ENCODE measurements around the gene CBLN1. TPM values are rescaled to one million over a fixed set of nuclear protein-coding genes. Genes with fewer than 3 reads are reported as not detected.

The CBLN1 gene
- total and polyA plus RNA-seq, 9 donors, result 0.23 to 6.7 (median 1.7) TPM; not detected in 2

- Histone ChIP-seq H3K9me3 (no peaks in the 10 kb centered on the region), H3K27me3 (no peaks in the 10 kb centered on the region), H3K4me1 (ENCODE audit: insufficient read depth) (no peaks in the 10 kb centered on the region), H3K27ac (no peak overlapping the region), H3K36me3 (no peaks in the 10 kb centered on the region), H3K4me3 (no peak overlapping the region)
- no peak for TF ChIP-seq POLR2A (IDR thresholded peaks at IDR 0.05)
- TF ChIP-seq, protein P1, sequence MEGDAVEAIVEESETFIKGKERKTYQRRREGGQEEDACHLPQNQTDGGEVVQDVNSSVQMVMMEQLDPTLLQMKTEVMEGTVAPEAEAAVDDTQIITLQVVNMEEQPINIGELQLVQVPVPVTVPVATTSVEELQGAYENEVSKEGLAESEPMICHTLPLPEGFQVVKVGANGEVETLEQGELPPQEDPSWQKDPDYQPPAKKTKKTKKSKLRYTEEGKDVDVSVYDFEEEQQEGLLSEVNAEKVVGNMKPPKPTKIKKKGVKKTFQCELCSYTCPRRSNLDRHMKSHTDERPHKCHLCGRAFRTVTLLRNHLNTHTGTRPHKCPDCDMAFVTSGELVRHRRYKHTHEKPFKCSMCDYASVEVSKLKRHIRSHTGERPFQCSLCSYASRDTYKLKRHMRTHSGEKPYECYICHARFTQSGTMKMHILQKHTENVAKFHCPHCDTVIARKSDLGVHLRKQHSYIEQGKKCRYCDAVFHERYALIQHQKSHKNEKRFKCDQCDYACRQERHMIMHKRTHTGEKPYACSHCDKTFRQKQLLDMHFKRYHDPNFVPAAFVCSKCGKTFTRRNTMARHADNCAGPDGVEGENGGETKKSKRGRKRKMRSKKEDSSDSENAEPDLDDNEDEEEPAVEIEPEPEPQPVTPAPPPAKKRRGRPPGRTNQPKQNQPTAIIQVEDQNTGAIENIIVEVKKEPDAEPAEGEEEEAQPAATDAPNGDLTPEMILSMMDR (IDR thresholded peaks at IDR 0.05), result no peak
- no peak for TF ChIP-seq EP300 (IDR thresholded peaks at IDR 0.05)
- DNase-seq, result no peak
- 4 to 5% (median 5%) methylated on average over 11 of the region's 11 CpGs for WGBS, 3 donors
- intact Hi-C loops (cut with DNase I), result no loop called here
Observed at GRCh38 chr16:49274591-49274990, 7.0 kb downstream of the CBLN1 start.

DNA sequence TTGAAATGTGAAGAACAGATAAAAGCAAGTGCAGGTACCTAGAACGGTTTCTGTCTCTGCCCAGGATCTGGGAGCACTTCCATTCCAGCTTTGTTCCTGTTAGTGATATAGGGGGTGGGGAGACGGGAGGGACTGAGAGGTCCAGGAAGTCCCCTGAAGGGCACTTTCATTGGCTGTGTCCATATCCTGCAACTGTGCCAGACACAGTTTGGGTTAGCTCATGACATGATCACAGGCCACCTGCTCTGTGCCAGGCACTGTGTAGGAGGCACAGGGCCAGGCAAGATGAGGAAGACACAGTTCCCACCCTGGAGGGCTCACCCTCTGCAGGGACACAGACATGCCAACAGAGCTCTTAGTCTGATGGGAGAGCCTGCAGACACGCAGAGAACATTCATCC is 7.9 kb downstream of the CBLN1 start:
- DNase-seq, result no peak
- H3K27me3 ChIP-seq, result no peaks in the 10 kb centered on the region

DNA sequence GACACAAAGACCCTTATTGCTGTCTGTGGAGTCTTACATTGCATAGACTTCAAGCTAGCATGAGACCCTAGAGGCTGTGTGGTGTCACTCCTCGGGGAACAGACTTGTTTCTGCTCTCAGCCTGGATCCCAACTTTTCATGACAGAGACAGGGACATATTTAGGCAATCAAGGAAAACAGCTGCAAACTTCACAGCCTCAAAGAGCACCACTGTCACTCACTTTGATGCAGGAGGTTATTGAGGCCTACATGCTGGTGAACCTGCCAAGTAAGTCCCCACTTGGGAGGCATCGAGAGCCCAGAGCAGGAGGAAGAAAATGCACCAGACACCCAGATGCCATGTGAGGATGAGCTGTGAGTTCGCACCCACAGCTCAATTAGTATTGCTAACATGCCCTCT is 10.3 kb downstream of the CBLN1 start:
- H3K4me1 ChIP-seq (ENCODE audit: insufficient read depth), result no peaks in the 10 kb centered on the region
- no peaks in the 10 kb centered on the region for H3K9me3 ChIP-seq
- TF ChIP-seq EP300 (IDR thresholded peaks at IDR 0.05) (no peak), POLR2A (IDR thresholded peaks at IDR 0.05) (no peak)
- TF ChIP-seq, protein P1 (IDR thresholded peaks at IDR 0.05), result no peak
- H3K36me3 ChIP-seq, result no peaks in the 10 kb centered on the region
- no peak overlapping the region for H3K27ac ChIP-seq
- intact Hi-C loops (cut with DNase I), result no loop called here
- no peak overlapping the region for H3K4me3 ChIP-seq
- WGBS, 3 donors, result 56 to 66% (median 58%) methylated on average over 3 of the region's 3 CpGs
- H3K27me3 ChIP-seq, result no peaks in the 10 kb centered on the region
- DNase-seq, result no peak

More for the DNA sequence above, 7.9 kb downstream of the CBLN1 start:
- WGBS, 3 donors, result 23 to 39% (median 29%) methylated on average over 3 of the region's 3 CpGs
- H3K36me3 ChIP-seq, result no peaks in the 10 kb centered on the region
- no peaks in the 10 kb centered on the region for H3K4me1 ChIP-seq (ENCODE audit: insufficient read depth)
- intact Hi-C loops (cut with DNase I), result no loop called here
- H3K4me3 ChIP-seq, result no peak overlapping the region
- H3K9me3 ChIP-seq, result no peaks in the 10 kb centered on the region
- TF ChIP-seq EP300 (IDR thresholded peaks at IDR 0.05) (no peak), POLR2A (IDR thresholded peaks at IDR 0.05) (no peak)
- TF ChIP-seq, protein P1 (IDR thresholded peaks at IDR 0.05), result no peak
- no peak overlapping the region for H3K27ac ChIP-seq

GRCh38 chr16:49269201-49269600 is 12.4 kb downstream of the CBLN1 start:
- intact Hi-C loops (cut with DNase I), result no loop called here
- DNase-seq, result no peak
- 46 to 69% (median 59%) methylated on average over 3 of the region's 3 CpGs for WGBS, 3 donors
- TF ChIP-seq POLR2A (IDR thresholded peaks at IDR 0.05), result no peak
- H3K36me3 ChIP-seq, result no peaks in the 10 kb centered on the region
- H3K27ac ChIP-seq, result no peak overlapping the region
- H3K4me1 ChIP-seq (ENCODE audit: insufficient read depth), result no peaks in the 10 kb centered on the region
- H3K4me3 ChIP-seq, result no peak overlapping the region
- H3K9me3 ChIP-seq, result no peaks in the 10 kb centered on the region
- H3K27me3 ChIP-seq, result no peaks in the 10 kb centered on the region

- Histone ChIP-seq H3K36me3 (no peaks in the 10 kb centered on the region), H3K4me3 (no peak overlapping the region), H3K4me1 (ENCODE audit: insufficient read depth) (no peaks in the 10 kb centered on the region), H3K27me3 (no peaks in the 10 kb centered on the region), H3K9me3 (no peaks in the 10 kb centered on the region), H3K27ac (no peak overlapping the region)
- intact Hi-C loops (cut with DNase I), result no loop called here
- 39 to 65% (median 45%) methylated on average over 1 of the region's 1 CpG for WGBS, 3 donors
- DNase-seq, result no peak
- TF ChIP-seq, protein P1 (IDR thresholded peaks at IDR 0.05), result no peak
- no peak for TF ChIP-seq EP300 (IDR thresholded peaks at IDR 0.05)
Observed at GRCh38 chr16:49268667-49269066, 13.0 kb downstream of the CBLN1 start.
